Stimulated activated CD4-positive, alpha-beta T cell treated with anti-CD3 and anti-CD28 coated beads, Interleukin-15, amount 100 ng/mL, for 24 hours (primary cell): Measurements from ENCODE around the gene CHRM2.

ENCODE experiments used
- DNase-seq: peaks from one replicate; pipeline ENCODE4 v3.0.0-alpha.2; 2020

CHRM2 gene

GRCh38 chr7:137038706-137039105 is 170.3 kb downstream of the CHRM2 start:
- DNase-seq = no peak

GRCh38 chr7:137040745-137041144 is 172.3 kb downstream of the CHRM2 start:
- no peak for DNase-seq

GRCh38 chr7:137045573-137045972 is 177.1 kb downstream of the CHRM2 start:
- DNase-seq = no peak

GRCh38 chr7:137069249-137069963 is 201.0 kb downstream of the CHRM2 start:
- no peak for DNase-seq
